NCI-H82 treated with DMSO at 0.1 percent for 48 hours (cell line): ENCODE results near the gene SYT17.

Experiments
- DNase-seq: peaks from one replicate; lab custom pipeline; 2025; ENCODE audit not compliant: unreplicated experiment; lab: John Stamatoyannopoulos, UW

SYT17 gene

GRCh38 chr16:19294156-19294649 lies 126.2 kb downstream of the SYT17 start:
- no peak for DNase-seq

- DNase-seq = no peak
These were observed 127.4 kb downstream of the SYT17 start for GRCh38 chr16:19295393-19295792.

GRCh38 chr16:19297454-19297853 lies 129.4 kb downstream of the SYT17 start:
- no peak for DNase-seq

GRCh38 chr16:19299565-19299964 lies 131.5 kb downstream of the SYT17 start:
- no peak for DNase-seq

- no peak for DNase-seq
These were observed 133.9 kb downstream of the SYT17 start for GRCh38 chr16:19301931-19302330.

GRCh38 chr16:19304750-19305149 lies 136.7 kb downstream of the SYT17 start:
- DNase-seq = no peak

- DNase-seq = no peak
These were observed 137.4 kb downstream of the SYT17 start for GRCh38 chr16:19305443-19305842.

GRCh38 chr16:19307587-19308241 lies 139.7 kb downstream of the SYT17 start:
- no peak for DNase-seq

- no peak for DNase-seq
These were observed 140.4 kb downstream of the SYT17 start for GRCh38 chr16:19308392-19308791.

- DNase-seq = no peak
These were observed 141.1 kb downstream of the SYT17 start for GRCh38 chr16:19309178-19309577.

GRCh38 chr16:19314718-19315425 lies 146.8 kb downstream of the SYT17 start:
- DNase-seq = no peak

GRCh38 chr16:19315889-19316433 lies 147.9 kb downstream of the SYT17 start:
- DNase-seq = no peak

- no peak for DNase-seq
These were observed 148.8 kb downstream of the SYT17 start for GRCh38 chr16:19316846-19317245.
